Anterior cingulate cortex (tissue), 58 donors: Measurements from ENCODE around the gene P2RX1.

Source experiments
- DNase-seq, 58 donors: peaks; one replicate each; lab custom pipeline; 2025; lab: John Stamatoyannopoulos, UW

Gene P2RX1

DNA sequence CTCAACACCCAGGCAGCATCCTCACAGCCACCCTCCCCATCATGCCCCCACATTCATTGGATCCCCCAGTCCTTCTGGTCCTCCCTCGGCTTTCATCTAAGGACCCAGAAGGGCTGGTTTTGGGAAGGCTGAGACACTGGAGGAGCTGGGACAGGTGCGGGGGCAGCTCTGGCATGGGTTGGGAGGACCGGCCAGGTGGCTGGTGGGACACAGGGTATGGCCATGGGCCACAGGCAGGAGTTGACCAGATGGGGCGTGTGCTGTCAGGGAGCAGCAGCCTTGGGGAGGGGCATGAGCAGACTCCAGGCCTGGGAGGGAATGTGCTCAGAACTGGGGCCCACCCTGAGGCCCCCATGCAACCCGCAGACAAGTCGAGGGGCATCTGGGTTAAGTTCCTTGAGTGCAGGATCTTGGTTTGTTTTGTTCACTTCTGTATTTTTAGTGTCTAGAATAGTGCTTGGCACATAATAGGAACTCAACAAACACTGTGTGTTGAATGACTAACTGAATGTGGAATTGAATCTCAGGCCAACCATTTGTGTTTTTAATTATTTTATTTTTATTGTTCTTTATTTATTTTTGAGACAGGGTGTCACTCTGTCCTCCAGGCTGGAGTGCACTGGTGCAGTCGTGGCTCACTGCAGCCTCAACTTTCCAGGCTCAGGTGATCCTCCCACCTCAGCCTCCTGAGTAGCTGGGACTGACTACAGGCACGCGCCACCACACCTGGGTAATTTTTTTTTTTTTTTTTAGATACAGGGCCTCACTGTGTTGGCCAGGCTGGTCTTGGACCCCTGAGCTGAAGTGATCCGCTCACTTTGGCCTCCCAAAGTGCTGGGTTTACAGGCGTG, 5.6 kb downstream of the P2RX1 start:
- no peak for DNase-seq

DNA sequence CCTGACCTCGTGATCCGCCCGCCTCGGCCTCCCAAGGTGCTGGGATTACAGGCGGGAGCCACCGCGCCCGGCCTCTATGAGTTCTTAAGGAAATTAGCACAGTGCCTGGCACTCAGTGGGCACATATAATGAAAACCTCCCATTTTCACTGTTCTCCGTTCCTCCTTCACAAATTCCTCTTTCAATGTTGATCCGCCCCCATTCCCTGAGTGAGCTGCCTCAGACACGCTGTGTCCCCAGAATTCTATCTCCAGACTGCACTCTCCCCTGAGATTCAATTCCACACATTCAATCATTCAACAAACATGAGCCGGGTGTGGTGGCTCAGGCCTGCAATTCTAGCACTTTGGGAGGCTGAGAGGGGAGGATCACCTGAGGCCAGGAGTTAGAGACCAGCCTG, 7.0 kb downstream of the P2RX1 start:
- no peak for DNase-seq

DNA sequence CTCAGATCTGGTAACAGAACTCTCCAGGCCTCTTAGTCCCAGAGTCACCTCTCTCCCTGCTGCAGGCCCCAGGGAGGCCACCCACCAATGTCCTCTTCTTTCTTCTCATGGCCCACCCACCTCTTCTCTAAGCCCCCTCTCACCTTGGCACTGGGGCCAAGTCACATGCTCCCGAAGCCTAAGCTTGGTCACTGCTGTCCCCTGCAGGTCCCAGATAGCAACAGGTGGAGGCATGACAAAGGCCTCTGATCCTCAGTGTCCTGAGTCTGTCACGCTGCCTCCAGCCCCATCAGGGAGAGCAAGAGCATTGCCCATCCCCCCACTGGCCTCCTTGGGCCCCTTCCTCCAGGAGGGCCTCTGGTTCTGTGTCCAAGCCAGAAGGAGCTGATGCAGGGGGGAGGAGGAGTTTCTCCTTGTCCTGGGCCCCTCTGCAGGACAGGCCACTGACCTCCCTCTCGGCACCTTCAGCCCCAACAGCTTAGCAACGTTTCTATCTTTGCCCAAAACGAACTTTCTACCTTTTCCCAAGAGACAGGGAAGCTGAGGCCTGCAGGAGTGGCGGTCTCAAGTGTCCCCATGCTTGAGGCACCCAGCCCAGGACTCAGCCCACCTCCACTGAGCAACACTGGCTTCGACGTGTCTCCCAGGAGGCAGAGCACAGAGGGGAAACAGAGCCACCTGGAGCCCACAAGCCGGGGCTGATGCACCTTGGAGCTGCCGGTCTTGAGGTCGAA, 8.6 kb downstream of the P2RX1 start:
- no peak for DNase-seq

DNA sequence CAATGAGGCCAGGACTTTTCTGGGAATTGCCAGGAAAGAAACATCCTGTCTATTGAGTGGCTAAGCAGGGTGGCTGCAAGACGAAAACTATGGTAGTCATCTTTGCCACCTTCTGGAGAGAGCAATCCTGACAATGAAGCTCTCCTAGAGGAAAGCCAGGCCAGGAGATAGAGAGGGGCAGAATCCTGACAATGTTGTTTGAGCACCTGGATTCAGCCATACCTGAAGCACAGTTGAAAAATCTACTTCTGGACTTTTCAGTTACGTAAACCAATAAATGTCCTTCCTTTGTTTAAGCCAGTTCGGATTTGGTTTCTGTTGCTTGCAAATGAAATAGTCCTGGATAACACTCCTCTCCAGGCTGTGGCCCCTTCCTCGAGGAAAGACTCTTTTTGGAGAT, 9.4 kb downstream of the P2RX1 start:
- DNase-seq: no peak

DNA sequence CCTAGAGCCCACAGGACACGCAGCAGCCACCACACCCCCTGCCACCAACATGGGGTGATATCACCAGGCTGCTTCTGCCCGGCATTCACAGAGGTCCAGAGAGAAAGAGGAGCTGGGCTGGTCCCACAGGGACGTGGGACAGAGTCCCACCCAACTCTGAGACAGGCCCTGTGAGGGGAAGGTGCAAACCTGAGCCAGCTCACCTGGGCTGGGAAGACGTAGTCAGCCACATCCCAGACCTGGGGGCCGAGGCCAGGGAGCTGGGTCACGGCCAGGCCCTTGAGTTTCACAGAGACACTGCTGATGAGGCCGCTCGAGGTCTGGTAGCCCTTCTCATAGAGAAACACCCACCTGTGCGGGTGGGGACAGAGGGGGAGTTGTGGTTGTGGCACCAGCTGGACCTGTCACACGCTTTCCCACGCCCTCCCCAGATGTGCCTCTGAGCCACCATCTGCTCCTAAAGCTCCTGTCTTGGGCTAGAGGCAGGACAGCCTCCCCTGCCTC, 11.2 kb downstream of the P2RX1 start:
- DNase-seq: no peak

DNA sequence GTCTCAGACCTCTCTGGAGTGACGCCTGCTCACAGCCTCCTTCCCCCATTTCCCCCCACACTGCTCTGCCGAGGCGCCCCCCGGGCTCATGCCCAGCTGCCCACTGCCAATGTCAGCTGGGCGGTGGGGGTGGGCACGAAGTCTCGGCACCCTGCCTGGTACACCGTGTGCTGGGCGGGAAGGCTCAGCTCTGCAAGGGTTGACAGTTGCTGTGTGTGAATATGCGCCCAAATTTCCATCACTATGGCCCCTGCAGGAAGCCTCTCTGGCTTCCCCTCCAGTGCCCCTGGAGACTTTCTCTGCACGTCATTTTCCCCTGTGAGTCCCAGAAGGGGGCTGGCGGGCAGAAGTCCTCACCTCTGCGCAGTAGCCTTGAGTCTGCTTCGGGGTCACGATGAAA, 11.8 kb downstream of the P2RX1 start:
- no peak for DNase-seq

DNA sequence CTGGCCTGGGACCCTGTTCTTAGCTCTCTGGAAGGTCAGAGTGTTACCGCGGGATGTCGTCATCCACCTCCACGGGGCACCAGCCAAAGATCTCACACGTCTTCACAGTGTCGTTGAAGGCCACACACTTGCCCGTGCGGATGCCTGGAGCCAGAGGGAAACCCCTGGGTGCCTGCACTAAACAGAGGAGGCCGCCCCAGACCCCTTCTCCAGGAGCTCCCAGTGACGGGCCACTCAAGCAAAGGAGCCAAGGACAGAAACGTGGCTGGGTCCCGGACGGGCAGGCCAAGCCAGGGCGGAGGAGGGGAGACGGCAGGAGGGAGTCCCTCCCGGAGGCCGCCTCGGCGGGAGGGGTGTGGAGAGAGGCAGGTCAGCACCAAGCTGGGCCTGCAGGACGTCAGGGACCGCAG, 12.4 kb downstream of the P2RX1 start:
- DNase-seq: no peak

DNA sequence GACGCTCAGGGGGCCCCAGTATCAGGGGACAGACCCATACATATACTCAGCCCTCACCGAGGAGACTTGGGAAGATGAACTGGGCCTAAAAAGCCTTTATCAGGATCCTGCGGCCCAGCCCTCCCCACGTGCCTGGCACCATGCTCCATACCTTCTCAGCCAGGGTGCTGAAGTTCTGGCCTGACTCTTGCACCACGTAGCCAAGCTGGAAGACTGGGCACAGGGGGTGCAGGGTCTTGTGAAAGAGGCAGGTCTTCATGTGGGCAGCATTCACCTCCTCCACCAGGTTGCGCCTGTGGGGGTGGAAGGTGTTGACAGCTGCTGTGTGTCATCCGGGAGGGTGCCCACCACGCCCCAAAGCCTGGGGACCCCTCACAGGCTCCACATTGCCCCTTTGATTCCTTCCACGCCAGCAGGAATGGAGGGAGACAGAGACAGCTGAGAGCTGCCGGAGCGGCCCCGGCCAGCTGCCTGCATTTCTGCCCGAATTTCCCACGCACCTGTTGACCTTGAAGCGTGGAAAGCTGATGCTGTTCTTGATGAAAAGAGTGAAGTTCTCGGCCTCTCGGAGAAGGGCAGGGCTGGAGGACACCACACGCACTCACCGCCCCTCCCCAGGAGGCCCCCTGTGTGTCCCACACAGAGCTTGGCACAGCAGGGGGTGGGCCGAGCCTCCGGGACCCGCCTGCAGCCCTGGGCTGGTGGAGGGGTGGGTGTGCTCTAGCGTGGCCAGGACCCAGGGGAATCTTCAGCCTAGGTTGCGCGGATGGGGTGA, 13.0 kb downstream of the P2RX1 start:
- no peak for DNase-seq

DNA sequence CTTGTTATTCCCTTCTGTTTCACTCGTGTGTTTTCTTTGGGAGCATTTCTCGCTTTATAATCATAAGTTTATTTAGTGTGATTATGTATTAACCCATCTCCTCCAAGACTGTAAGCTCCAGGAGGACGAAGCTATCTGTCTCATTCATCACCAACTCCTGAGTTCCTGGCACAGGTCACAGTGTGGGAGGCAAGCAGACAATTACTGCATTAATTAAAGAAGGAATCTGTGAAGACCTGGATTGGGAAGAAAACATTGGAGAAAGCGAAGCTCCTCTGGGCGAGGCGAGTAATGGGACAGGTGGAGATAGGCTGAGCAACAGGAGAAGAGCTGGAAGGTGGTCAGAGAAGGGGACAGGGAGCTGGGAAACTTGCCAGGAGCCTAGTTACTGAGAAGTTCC, 15.6 kb downstream of the P2RX1 start:
- no peak for DNase-seq

DNA sequence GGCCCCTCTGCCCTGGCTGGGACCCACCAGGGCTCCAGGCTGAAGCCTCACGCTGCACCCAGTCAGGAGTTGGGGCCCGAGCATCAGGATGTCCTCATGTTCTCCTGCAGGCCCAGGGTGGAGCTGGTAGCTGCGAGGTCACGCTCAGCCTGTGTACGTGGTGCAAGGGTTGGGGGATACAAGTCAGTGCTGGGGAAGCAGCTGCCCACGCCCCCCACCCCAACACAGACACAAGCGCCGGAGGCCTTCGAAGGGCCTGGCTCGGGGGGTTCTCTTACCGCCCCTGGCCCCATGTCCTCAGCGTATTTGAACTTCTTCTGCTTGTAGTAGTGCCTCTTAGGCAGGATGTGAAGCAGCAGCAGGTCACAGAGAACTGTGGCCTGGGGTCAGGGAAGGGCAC, 18.5 kb downstream of the P2RX1 start:
- no peak for DNase-seq

DNA sequence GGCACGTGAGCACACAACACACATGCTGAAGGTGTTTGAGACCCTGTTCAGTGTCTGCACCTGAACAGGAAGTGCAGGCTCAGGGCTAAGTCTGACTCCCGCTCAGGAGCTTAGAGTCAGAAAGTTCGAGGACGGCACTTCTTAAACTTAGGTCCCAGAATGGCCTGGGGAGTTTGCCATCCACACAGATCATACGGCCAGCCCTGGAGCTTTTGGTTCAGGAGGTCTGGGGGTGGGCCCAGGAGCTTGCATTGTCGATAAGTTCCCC, 19.4 kb downstream of the P2RX1 start:
- no peak for DNase-seq

DNA sequence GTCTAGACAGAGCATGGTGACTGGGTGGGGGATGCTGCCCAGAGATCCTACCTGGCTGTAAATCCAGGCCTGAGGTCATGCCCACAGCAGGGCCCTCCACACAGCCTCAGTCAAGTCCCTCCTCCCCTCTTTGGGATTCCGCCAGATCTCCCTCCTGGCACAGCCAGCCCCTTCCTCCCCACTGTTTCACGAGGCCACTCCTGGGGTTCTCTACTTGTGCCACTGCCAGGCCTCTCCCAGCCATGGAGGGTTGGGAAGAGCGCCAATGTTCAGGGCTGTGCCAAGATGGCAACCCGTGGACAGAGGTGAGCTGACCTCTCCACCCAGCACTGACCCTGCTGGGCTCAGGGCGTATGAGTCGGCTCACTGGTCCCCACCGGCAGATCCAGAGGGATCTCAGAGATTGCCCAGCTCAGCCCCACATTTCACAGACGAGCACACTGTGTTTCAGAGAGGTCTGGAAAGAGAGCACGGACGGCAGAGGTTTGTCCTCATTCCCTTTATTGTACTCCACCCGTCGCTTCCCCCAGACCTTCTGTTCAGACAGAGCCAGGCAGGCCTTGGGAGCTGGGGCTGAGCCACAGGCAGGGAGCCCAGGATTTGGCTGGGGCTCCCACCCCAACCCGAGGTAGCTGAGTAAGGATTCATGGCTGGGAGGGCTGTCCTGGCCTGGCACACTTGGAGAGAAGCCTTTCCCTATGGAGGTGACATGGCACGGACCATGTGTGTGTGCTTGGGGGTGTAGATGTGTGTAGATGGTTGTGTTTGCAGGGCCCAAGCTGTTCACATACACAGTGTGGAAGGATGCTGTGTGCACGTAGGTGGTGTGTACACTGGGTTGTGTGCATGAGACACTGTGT, 19.9 kb downstream of the P2RX1 start:
- peak in 27 of 58 donors; percentile 11 to 46 (median 28) for DNase-seq

DNA sequence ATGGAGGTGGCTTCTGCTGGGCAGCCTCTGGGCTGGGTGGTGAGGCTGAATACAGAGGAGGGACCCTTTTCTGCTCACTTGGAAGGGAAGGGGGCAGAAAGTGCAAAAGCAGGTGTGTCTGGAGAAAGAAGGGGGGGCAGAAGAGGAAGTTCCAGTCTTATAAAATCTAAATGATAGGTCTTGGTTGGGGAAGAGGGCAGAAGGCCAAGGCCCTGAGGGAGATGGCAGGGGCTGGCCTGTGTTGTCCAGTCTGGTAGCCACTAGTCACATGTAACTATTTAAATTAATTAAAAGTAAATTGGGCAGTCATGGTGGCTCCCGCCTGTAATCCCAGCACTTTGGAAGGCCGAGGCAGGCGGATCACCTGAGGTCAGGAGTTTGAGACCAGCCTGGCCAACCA, 20.9 kb downstream of the P2RX1 start:
- DNase-seq: no peak

DNA sequence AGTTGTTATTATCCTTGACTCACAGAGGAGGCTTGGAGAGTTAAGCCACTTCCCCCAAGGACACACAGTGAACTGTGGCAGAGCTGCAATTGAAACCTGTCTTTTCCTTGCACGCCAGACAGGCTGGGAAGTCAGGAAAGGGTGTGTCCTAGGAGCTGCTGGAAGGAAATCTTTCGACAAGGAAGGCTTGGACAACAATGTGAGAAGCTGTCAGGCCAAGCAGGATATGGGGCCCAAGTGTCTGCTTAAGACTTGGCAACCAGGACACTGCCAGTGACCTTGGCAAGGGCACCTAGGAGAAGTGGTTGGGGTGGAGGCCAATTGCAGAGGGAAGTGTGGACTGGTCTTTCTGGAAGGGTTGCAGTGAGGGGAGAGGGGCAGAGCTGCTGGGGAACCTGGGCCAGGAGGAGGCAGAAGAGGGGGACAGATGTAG, 21.3 kb downstream of the P2RX1 start:
- peak in 4 of 58 donors; percentile 16 to 32 (median 30) for DNase-seq

DNA sequence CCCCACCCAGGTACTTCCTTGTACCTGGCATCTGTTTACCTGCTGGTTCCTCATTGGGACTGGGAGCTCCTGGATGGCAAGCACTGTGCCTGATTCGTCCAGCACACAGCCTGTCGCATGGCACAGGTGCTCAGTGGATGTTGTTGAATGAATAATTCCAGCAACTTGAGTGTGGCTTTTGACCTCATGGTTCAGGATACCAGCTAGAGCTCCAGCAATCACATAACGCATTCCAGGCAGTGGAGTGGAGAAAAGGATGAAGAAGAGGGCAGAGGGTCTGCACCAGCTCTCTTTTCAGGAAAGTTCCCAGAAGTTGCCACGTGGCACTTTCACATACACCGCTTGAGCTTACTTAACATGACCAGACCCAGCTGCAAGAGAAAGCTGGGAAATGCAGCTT, 22.1 kb downstream of the P2RX1 start:
- no peak for DNase-seq

DNA sequence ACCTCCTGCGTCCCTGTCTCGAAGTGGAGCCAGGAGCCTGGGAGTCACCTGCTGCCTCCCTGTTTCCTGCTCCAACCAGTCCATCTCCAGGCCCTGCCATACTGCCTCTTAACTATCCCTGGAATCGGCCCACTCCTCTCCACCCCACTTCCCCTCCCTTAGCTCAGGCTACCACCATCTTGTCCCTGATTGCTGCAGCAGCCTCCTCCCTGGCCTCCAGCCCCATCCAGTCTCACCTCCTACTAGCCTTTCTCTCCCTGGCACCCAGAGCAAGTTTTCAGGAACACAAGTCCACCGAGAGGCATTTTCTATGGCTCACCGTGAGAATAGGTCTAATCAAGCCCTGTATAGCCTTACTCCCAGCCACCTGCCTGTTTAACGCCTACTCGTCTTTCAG, 22.5 kb downstream of the P2RX1 start:
- no peak for DNase-seq

DNA sequence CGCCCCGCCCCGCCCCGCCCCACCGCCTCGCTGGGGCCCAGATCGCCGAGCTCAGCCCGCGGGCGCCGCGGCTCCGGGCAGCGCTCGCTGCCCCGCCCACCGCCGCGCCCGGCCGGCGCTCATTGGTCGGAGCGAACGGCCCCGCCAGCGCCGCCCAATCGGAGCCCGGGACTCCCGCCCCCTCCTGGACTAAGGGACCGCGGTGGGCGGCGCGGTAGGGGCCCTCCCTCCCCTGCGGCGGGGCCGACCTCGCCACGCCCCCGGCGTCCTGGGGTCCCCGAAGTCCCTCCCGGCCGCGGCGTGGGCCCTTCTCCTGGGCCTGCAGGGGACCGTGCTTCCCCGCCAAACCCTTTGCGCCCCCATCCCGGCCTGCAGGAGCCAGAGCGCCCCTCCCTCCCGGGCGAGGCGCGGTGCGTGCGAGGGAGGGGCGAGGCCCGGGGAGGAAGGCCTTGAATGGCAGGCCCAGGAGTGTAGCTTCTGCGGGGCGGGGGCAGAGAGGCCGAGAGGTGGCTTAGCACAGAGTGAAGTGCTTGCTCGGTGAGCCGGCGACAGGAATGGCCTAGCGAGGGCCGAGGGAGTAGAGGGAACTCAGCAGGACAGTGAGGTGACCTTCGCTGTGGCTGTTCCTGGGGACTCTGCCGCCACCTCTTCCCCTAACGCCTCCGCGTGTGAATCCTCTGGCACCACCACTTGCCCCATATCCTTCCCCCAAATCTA, 23.1 kb downstream of the P2RX1 start, which contains the start of gene CAMKK1:
Gene CAMKK1, minus strand, starts transcription at position 51 of the 717 bp plus-strand sequence. CDS start 7,366 bp downstream, outside the sequence.
- peak in 56 of 58 donors; percentile 30 to 88 (median 76) for DNase-seq

DNA sequence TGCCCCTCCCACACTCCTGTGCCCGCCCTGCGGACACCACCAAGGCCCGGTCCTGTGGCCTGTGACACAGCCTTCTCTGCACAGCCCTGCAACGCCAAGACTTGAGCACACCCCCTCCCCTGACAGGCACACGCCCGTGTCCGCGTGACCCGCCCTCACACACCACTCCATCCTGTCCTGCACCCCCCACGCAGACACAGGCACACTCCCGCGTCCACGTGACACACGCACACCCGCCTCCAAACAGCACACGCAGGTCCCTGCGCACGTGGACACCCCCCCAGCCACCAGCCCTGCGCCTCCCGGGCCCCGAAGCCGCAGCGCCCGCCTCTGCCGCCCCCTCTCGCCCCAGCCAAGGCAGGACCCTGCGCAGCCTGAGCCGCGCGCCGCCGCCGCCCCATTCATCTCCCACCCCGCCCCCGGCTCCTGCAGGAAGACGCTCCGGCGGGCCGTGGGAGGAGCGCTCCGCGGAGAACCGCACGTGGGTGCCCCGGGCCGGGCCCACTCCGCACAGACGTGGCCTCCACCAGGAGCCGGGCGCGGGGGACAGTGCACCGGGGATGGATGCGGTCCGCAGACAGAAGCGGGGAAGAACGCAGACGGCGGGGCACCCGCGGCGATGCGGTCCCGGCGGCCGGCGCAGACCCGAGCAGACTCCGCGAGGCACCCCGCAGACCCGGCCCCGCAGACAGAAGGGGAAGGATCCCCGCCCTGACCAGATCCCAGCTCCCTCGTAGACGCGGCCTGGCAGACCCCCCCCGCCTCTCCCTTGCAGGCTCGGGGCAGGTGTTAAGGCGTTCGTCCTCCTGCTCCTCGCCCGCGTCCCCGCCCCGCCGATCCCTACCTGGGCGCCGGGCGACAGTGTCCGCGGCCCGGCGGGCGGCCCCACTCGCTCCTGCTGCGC, 23.9 kb downstream of the P2RX1 start:
- peak in 52 of 58 donors; percentile 18 to 83 (median 53) for DNase-seq
